Caco-2 (cell line): ENCODE results near the gene POLR1G. TPM values are rescaled to one million over a fixed set of nuclear protein-coding genes. Genes with fewer than 3 reads are reported as not detected.
"Not testable (repeated sequence)": the region's sequence is repeated elsewhere in the genome, so short reads cannot be mapped to it uniquely, and the experiment has no call there.

Source experiments
- BruUV-seq: library from RNA; stranded (reverse); fragments of 400-500 nt; replicated peaks from 2 replicates; lab custom pipeline; 2021; lab: Mats Ljungman, UMichigan
- CTCF ChIA-PET: fragments of 300-600 bp; sonication (Branson Sonifier 250); formaldehyde crosslinking; loops from one replicate; lab custom pipeline; 2022; ENCODE audit warnings: antibody characterized with exemption; lab: Charles Lee
- POLR2A ChIA-PET: fragments of 300-600 bp; sonication (Branson Sonifier 250); formaldehyde crosslinking; loops from one replicate; lab custom pipeline; 2022; ENCODE audit warnings: antibody characterized with exemption; lab: Charles Lee
- DNase-seq, 2 experiments: peaks; one replicate each; pipeline versions ENCODE4 v3.0.0 to v3.0.0-alpha.2; 2020 to 2022
- H3K27me3 ChIP-seq: replicated peaks from 2 replicates; pipeline ENCODE4 v1.6.0; 2011; ENCODE audit warnings: low read length; ENCODE audit not compliant: control insufficient read depth, insufficient read depth
- H3K36me3 ChIP-seq: 2 replicates; pipeline ENCODE4 v1.5.1; 2011; ENCODE audit warnings: low read length; ENCODE audit not compliant: control insufficient read depth, insufficient read depth
- H3K4me1 ChIP-seq: fragments of 250-450 bp; sonication (Bioruptor Pico); 2 replicates; pipeline ENCODE4 v1.5.1; 2020; ENCODE audit warnings: mild to moderate bottlenecking
- H3K4me3 ChIP-seq: 2 replicates; pipeline ENCODE4 v1.5.1; 2011; ENCODE audit warnings: low read depth, mild to moderate bottlenecking, control low read depth, low read length
- H3K9me3 ChIP-seq: fragments of 250-450 bp; sonication (Bioruptor Pico); 2 replicates; pipeline ENCODE4 v1.5.1; 2020; ENCODE audit warnings: mild to moderate bottlenecking, moderate library complexity
- H3K27ac Mint-ChIP-seq: one replicate; pipeline ENCODE4 v1.8.0; 2022; ENCODE audit warnings: mixed read lengths; ENCODE audit not compliant: unreplicated experiment
- H3K27me3 Mint-ChIP-seq: one replicate; pipeline ENCODE4 v1.8.0; 2022; ENCODE audit warnings: mixed read lengths; ENCODE audit not compliant: insufficient read depth, unreplicated experiment
- H3K36me3 Mint-ChIP-seq: one replicate; pipeline ENCODE4 v1.8.0; 2022; ENCODE audit warnings: mild to moderate bottlenecking, mixed read lengths; ENCODE audit not compliant: insufficient read depth, unreplicated experiment
- H3K4me1 Mint-ChIP-seq: one replicate; pipeline ENCODE4 v1.8.0; 2022; ENCODE audit warnings: low read depth, mixed read lengths; ENCODE audit not compliant: unreplicated experiment
- H3K4me3 Mint-ChIP-seq: one replicate; pipeline ENCODE4 v1.8.0; 2022; ENCODE audit warnings: mild to moderate bottlenecking, moderate library complexity, mixed read lengths; ENCODE audit not compliant: unreplicated experiment
- H3K9me3 Mint-ChIP-seq: one replicate; pipeline ENCODE4 v1.8.0; 2022; ENCODE audit warnings: mixed read lengths; ENCODE audit not compliant: unreplicated experiment
- CTCF ChIP-seq, 2 experiments: fragments of 200-600 bp in 1 of 2; IDR thresholded peaks; 1 replicate in 1 of 2; 2 replicates in 1 of 2; pipeline versions ENCODE4 v1.5.1 to v1.8.0; 2011 to 2022; ENCODE audit warnings: antibody characterized with exemption in 1 of 2, control low read depth in 1 of 2, inconsistent platforms in 1 of 2, low read depth in 1 of 2, low read length in 1 of 2, mild to moderate bottlenecking in 1 of 2, moderate library complexity in 1 of 2; ENCODE audit not compliant: insufficient read depth in 1 of 2, severe bottlenecking in 1 of 2, unreplicated experiment in 1 of 2
- intact Hi-C: fragments of 100-400 bp; cut with micrococcal nuclease; formaldehyde crosslinking; loops from one replicate; pipeline ENCODE4 v1.10.0; 2022; ENCODE audit not compliant: unreplicated experiment
- total RNA-seq: library from RNA; stranded (reverse); gene quantifications from 2 replicates; pipeline ENCODE4 v1.2.3, GENCODE V29; 2022

The POLR1G gene
- total RNA-seq, 1 experiment from 2014 or later = 27.7 TPM

GRCh38 chr19:45424191-45425058 lies 18.0 kb downstream of the POLR1G start:
- CTCF ChIA-PET = interaction anchor here (1.2 to 4.1 kb wide), 2 partner anchors 15 to 61 kb away, joined by 7 to 18 read pairs; no protein-coding TSS in a partner anchor
- H3K27ac Mint-ChIP-seq = peak overlapping the region; percentile 89
- H3K4me1 Mint-ChIP-seq = peaks cover 25% of the 10 kb centered on the region
- POLR2A ChIA-PET = interaction anchor here (0.5 kb wide), 1 partner anchor 19 kb away, joined by 3 read pairs; no protein-coding TSS in a partner anchor
- peaks cover 22% of the 10 kb centered on the region for H3K36me3 Mint-ChIP-seq
- peak; percentile 78 to 84 for DNase-seq
- BruUV-seq = no TSS peak
- intact Hi-C loops = loop anchor here (5.0 kb wide), 1 partner anchor 47 kb away; no protein-coding TSS in a partner anchor
- Histone ChIP-seq H3K36me3 (peaks cover 2% of the 10 kb centered on the region), H3K4me1 (peaks cover 15% of the 10 kb centered on the region), H3K27me3 (no peaks in the 10 kb centered on the region), H3K4me3 (peak overlapping the region; percentile 65), H3K9me3 (no peaks in the 10 kb centered on the region)
- H3K9me3 Mint-ChIP-seq = no peaks in the 10 kb centered on the region
- no peak for TF ChIP-seq CTCF (IDR thresholded peaks at IDR 0.05; ENCODE audit: insufficient read depth in 1 of 2, low read depth in 1 of 2, low read length in 1 of 2, severe bottlenecking in 1 of 2, unreplicated experiment in 1 of 2)
- no peaks in the 10 kb centered on the region for H3K27me3 Mint-ChIP-seq
- peak overlapping the region; percentile 86 for H3K4me3 Mint-ChIP-seq

GRCh38 chr19:45428384-45429231 lies 22.2 kb downstream of the POLR1G start:
- peaks cover 7% of the 10 kb centered on the region; the same call in 1 of the 2 replicates for H3K4me1 ChIP-seq
- no peaks in the 10 kb centered on the region for H3K9me3 ChIP-seq
- TF ChIP-seq CTCF (IDR thresholded peaks at IDR 0.05; ENCODE audit: insufficient read depth in 1 of 2, low read depth in 1 of 2, low read length in 1 of 2, severe bottlenecking in 1 of 2, unreplicated experiment in 1 of 2) = peak; percentile 47 to 61
- POLR2A ChIA-PET = interaction anchor here (0.6 kb wide), 1 partner anchor 12 kb away, joined by 4 read pairs; no protein-coding TSS in a partner anchor
- no peaks in the 10 kb centered on the region for H3K9me3 Mint-ChIP-seq
- DNase-seq = peak in 1 of 2 experiments; percentile 68
- H3K4me1 Mint-ChIP-seq = peaks cover 6% of the 10 kb centered on the region
- H3K36me3 Mint-ChIP-seq = peaks cover 8% of the 10 kb centered on the region
- CTCF ChIA-PET = interaction anchor here (0.7 to 1.2 kb wide), 4 partner anchors 11 to 63 kb away, joined by 3 to 14 read pairs (median 8); no protein-coding TSS in a partner anchor
- H3K4me3 ChIP-seq = peak overlapping the region; percentile 40
- H3K4me3 Mint-ChIP-seq = peak overlapping the region; percentile 78
- H3K27ac Mint-ChIP-seq = peak overlapping the region; percentile 60
- BruUV-seq = no TSS peak
- no peaks in the 10 kb centered on the region for H3K27me3 ChIP-seq
- no peaks in the 10 kb centered on the region for H3K36me3 ChIP-seq
- intact Hi-C loops = no loop called here
- H3K27me3 Mint-ChIP-seq = no peaks in the 10 kb centered on the region

- H3K4me1 ChIP-seq, H3K9me3 ChIP-seq, H3K27me3 Mint-ChIP-seq, BruUV-seq, DNase-seq, H3K27me3 ChIP-seq, H3K36me3 ChIP-seq, H3K9me3 Mint-ChIP-seq, intact Hi-C loops, H3K27ac Mint-ChIP-seq, H3K4me1 Mint-ChIP-seq, H3K36me3 Mint-ChIP-seq, POLR2A ChIA-PET, H3K4me3 ChIP-seq: not testable (repeated sequence)
- CTCF ChIA-PET = interaction anchor here (1.7 kb wide), 1 partner anchor 10 kb away, joined by 7 read pairs; no protein-coding TSS in a partner anchor
- peak overlapping the region; percentile 78 for H3K4me3 Mint-ChIP-seq
These were observed 23.5 kb downstream of the POLR1G start for GRCh38 chr19:45429896-45430295.

GRCh38 chr19:45431008-45431407 lies 24.6 kb downstream of the POLR1G start:
- H3K4me3 ChIP-seq, H3K36me3 Mint-ChIP-seq, H3K9me3 Mint-ChIP-seq, H3K4me1 Mint-ChIP-seq, H3K4me3 Mint-ChIP-seq, DNase-seq, H3K27me3 ChIP-seq, BruUV-seq, POLR2A ChIA-PET, H3K9me3 ChIP-seq, H3K36me3 ChIP-seq, H3K27me3 Mint-ChIP-seq, H3K4me1 ChIP-seq, intact Hi-C loops, H3K27ac Mint-ChIP-seq: not testable (repeated sequence)
- CTCF ChIA-PET = interaction anchor here (0.6 to 2.6 kb wide), 4 partner anchors 8 to 127 kb away, joined by 3 to 11 read pairs (median 8); no protein-coding TSS in a partner anchor

GRCh38 chr19:45432543-45432942 lies 26.1 kb downstream of the POLR1G start:
- H3K4me1 ChIP-seq, H3K27me3 Mint-ChIP-seq, H3K4me3 Mint-ChIP-seq, H3K27ac Mint-ChIP-seq, H3K27me3 ChIP-seq, H3K9me3 ChIP-seq, H3K4me3 ChIP-seq, H3K9me3 Mint-ChIP-seq, H3K36me3 ChIP-seq, DNase-seq, BruUV-seq, H3K4me1 Mint-ChIP-seq, intact Hi-C loops, H3K36me3 Mint-ChIP-seq, POLR2A ChIA-PET: not testable (repeated sequence)
- CTCF ChIA-PET = interaction anchor here (0.9 to 2.6 kb wide), 3 partner anchors 46 to 63 kb away, joined by 4 to 11 read pairs (median 9); no protein-coding TSS in a partner anchor
